ENCODE measurements around the gene KCNQ1.

DNA sequence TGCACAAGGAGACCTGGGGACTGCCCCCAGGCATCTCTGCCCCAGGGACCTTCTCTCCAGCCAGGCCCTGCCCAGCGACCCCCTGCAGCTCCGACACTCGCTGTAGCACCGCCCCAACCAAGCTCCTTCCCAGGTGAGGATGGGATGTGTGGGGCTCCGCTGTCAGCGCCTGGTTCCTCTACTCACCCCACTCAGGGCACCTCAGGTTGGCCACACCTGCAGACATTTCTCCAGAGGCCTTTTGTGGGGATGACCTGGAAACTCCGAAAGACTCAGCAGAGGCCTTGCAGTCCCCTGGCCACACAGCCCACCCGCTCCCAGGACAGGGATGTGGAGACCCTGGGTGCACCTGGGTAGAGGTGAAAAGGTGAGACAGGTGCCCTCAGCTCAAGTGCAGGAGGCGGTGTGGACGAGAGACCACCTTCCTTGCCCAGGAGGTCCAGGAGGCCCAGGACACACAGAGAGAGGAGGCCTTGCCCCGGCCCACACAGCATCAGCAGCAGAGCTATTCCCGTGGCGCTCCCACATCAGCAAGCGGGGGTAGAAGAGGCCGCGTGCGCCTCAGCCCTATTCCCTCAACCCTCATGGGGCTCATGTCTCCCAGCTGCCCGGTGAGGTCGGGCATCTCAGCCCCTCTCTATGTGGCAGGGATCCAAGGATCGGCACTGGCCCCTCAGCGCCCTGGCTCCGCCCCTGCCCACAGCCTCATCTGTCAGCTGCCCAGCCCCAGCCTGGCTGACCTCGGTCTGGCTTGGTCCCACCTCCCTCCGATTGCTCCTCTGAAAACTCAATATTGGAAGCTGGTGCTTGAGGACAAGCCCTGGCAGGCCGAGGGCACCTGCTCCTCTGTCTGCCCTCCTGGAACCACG lies 21.4 kb upstream of the KCNQ1 start:
- no peak for TF ChIP-seq RAD21 (conservative IDR thresholded peaks at IDR 0.05)
- no peak for TF ChIP-seq EZH2 (IDR thresholded peaks at IDR 0.05; ENCODE audit: borderline replicate concordance, insufficient read depth, low read length, poor library complexity, severe bottlenecking)
- TF ChIP-seq TAF1 (IDR thresholded peaks at IDR 0.05; ENCODE audit: low read depth): no peak
- TF ChIP-seq, protein P1, sequence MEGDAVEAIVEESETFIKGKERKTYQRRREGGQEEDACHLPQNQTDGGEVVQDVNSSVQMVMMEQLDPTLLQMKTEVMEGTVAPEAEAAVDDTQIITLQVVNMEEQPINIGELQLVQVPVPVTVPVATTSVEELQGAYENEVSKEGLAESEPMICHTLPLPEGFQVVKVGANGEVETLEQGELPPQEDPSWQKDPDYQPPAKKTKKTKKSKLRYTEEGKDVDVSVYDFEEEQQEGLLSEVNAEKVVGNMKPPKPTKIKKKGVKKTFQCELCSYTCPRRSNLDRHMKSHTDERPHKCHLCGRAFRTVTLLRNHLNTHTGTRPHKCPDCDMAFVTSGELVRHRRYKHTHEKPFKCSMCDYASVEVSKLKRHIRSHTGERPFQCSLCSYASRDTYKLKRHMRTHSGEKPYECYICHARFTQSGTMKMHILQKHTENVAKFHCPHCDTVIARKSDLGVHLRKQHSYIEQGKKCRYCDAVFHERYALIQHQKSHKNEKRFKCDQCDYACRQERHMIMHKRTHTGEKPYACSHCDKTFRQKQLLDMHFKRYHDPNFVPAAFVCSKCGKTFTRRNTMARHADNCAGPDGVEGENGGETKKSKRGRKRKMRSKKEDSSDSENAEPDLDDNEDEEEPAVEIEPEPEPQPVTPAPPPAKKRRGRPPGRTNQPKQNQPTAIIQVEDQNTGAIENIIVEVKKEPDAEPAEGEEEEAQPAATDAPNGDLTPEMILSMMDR (IDR thresholded peaks at IDR 0.05; ENCODE audit: poor library complexity, severe bottlenecking): no peak
- TF ChIP-seq POLR2AphosphoS5 (IDR thresholded peaks at IDR 0.05): no peak

All from neural cell (in vitro differentiated cells).